HepG2 (cell line): ENCODE results near the gene MARF1. TPM values are rescaled to one million over a fixed set of nuclear protein-coding genes. Genes with fewer than 3 reads are reported as not detected.

Experiments used
- ARID4A ChIP-seq: sonication (generic); formaldehyde crosslinking; IDR thresholded peaks from 2 replicates; pipeline ENCODE4 v1.5.0; 2020; ENCODE audit warnings: mild to moderate bottlenecking, missing genetic modification reagents, borderline replicate concordance
- ATF7 ChIP-seq, 2 experiments: fragments of 450-650 bp in 1 of 2; sonication (generic) in 1 of 2; formaldehyde crosslinking in 1 of 2; IDR thresholded peaks; 2 replicates each; pipeline versions ENCODE4 v1.4.0 to v1.6.1; 2016 to 2020; ENCODE audit warnings: antibody characterized with exemption in 1 of 2, mild to moderate bottlenecking in 1 of 2, missing genetic modification reagents in 1 of 2
- CEBPB ChIP-seq: IDR thresholded peaks from 2 replicates; pipeline ENCODE4 v1.6.1; 2011; ENCODE audit warnings: low read depth, low read length, improper control_type of control experiment, borderline replicate concordance
- CEBPG ChIP-seq: IDR thresholded peaks from 2 replicates; pipeline ENCODE4 v1.6.1; 2016
- FOXM1 ChIP-seq: sonication (generic); formaldehyde crosslinking; IDR thresholded peaks from 2 replicates; pipeline ENCODE4 v1.5.0; 2020; ENCODE audit warnings: missing genetic modification reagents
- KAT8 ChIP-seq: IDR thresholded peaks from 2 replicates; pipeline ENCODE4 v1.6.1; 2016; ENCODE audit warnings: missing genetic modification reagents, missing compliant biosample characterization
- SMAD3 ChIP-seq: sonication (generic); formaldehyde crosslinking; IDR thresholded peaks from 2 replicates; pipeline ENCODE4 v1.4.0; 2020; ENCODE audit warnings: missing genetic modification reagents
- XBP1 ChIP-seq: sonication (generic); formaldehyde crosslinking; IDR thresholded peaks from 2 replicates; pipeline ENCODE4 v1.5.0; 2020; ENCODE audit warnings: missing genetic modification reagents
- ZBTB40 ChIP-seq, 2 experiments: fragments of 450-650 bp in 1 of 2; sonication (generic) in 1 of 2; formaldehyde crosslinking in 1 of 2; IDR thresholded peaks; 2 replicates each; pipeline versions ENCODE4 v1.6.1 to v1.8.0; 2016 to 2022; ENCODE audit warnings: antibody characterized with exemption in 1 of 2, mild to moderate bottlenecking in 1 of 2, missing genetic modification reagents in 1 of 2
- ZBTB7B ChIP-seq: sonication (generic); formaldehyde crosslinking; IDR thresholded peaks from 2 replicates; pipeline ENCODE4 v1.4.0; 2020; ENCODE audit warnings: missing genetic modification reagents
- ZFP82 ChIP-seq: sonication (generic); formaldehyde crosslinking; IDR thresholded peaks from 2 replicates; pipeline ENCODE4 v1.5.1; 2020; ENCODE audit warnings: mild to moderate bottlenecking, missing genetic modification reagents, borderline replicate concordance
- ZMYM2 ChIP-seq: sonication (generic); formaldehyde crosslinking; IDR thresholded peaks from 2 replicates; pipeline ENCODE4 v1.8.0; 2022; ENCODE audit warnings: mild to moderate bottlenecking, missing genetic modification reagents
- ZNF121 ChIP-seq: sonication (generic); formaldehyde crosslinking; IDR thresholded peaks from 2 replicates; pipeline ENCODE4 v1.5.0; 2020; ENCODE audit warnings: mild to moderate bottlenecking, missing genetic modification reagents
- ZNF17 ChIP-seq: sonication (generic); formaldehyde crosslinking; IDR thresholded peaks from 2 replicates; pipeline ENCODE4 v1.5.0; 2020; ENCODE audit warnings: mild to moderate bottlenecking, missing genetic modification reagents
- ZNF282 ChIP-seq: fragments of 450-650 bp; IDR thresholded peaks from 2 replicates; pipeline ENCODE4 v1.6.1; 2018; ENCODE audit not compliant: partially characterized antibody
- ZNF784 ChIP-seq: sonication (generic); formaldehyde crosslinking; IDR thresholded peaks from 2 replicates; pipeline ENCODE4 v1.5.1; 2020; ENCODE audit warnings: missing genetic modification reagents, mild to moderate bottlenecking, borderline replicate concordance
- polyA plus RNA-seq, 8 experiments: library from polyadenylated mRNA; depleted of rRNA in 3 of 8; stranded (reverse) in 7 of 8; unstranded in 1 of 8; fragments of >200 nt; fragmentation: Illumina TruSeq in 4 of 8; extraction: Trizol in 4 of 8; gene quantifications; 2 replicates each; pipeline versions ENCODE4 v1.2.1 to v1.2.3, GENCODE V29; 2011 to 2016; ENCODE audit warnings: low read depth in 4 of 8, missing spikeins in 1 of 8, mixed read lengths in 1 of 8; ENCODE audit not compliant: insufficient read depth in 1 of 8
- total RNA-seq, 5 experiments: library from RNA; depleted of rRNA; stranded (reverse); fragments of >200 nt; fragmentation: Illumina TruSeq; extraction: Trizol; gene quantifications; 2 replicates each; pipeline ENCODE4 v1.2.3, GENCODE V29; 2016; ENCODE audit warnings: low read depth in 1 of 5

MARF1 gene
- total and polyA plus RNA-seq, 2 of the 13 experiments (the other 11 are each of a cell fraction or from before 2014, with no cell fraction given), result 8.7 to 20.7 TPM

GRCh38 chr16:15674571-15674970, 31.6 kb upstream of the MARF1 start (continued):
- no peak for TF ChIP-seq ZBTB40 (IDR thresholded peaks at IDR 0.05)
- TF ChIP-seq ZBTB40 (CRISPR knock-in tag; IDR thresholded peaks at IDR 0.05), result no peak
- TF ChIP-seq CEBPG (CRISPR knock-in tag), result peak; percentile 68
- TF ChIP-seq KAT8 (CRISPR knock-in tag), result no peak
- no peak for TF ChIP-seq ZNF784
- no peak for TF ChIP-seq ZFP82 (CRISPR knock-in tag)
- no peak for TF ChIP-seq ZBTB7B (CRISPR knock-in tag)
- no peak for TF ChIP-seq ARID4A (CRISPR knock-in tag)
- TF ChIP-seq SMAD3, result no peak
- TF ChIP-seq CEBPB, result peak; percentile 71
- no peak for TF ChIP-seq XBP1 (CRISPR knock-in tag)
- TF ChIP-seq ZNF282, result no peak
- no peak for TF ChIP-seq ZNF17
- no peak for TF ChIP-seq FOXM1
- TF ChIP-seq ZNF121 (CRISPR knock-in tag), result peak; percentile 88
- TF ChIP-seq ATF7 (IDR thresholded peaks at IDR 0.05), result peak; percentile 36; the same call in 1 of the 2 replicates
- TF ChIP-seq ATF7 (CRISPR knock-in tag; IDR thresholded peaks at IDR 0.05), result no peak
- no peak for TF ChIP-seq ZMYM2
